Measurements from ENCODE around the gene CEP85L. TPM values are rescaled to one million over a fixed set of nuclear protein-coding genes. Genes with fewer than 3 reads are reported as not detected.

Gene CEP85L
- total RNA-seq, 1 experiment from 2014 or later, result 4.9 TPM

- no peak for TF ChIP-seq YY1 (IDR thresholded peaks at IDR 0.05; ENCODE audit: extremely low read depth, insufficient replicate concordance, low read depth, low read length)
- TF ChIP-seq CBX3 (IDR thresholded peaks at IDR 0.05; ENCODE audit: low read depth), result peak; percentile 68
- TF ChIP-seq CEBPB (IDR thresholded peaks at IDR 0.05; ENCODE audit: low read depth), result no peak
- no TSS peak for BruUV-seq (replicated peaks)
- ATAC-seq (no peak), DNase-seq (ENCODE audit: low read depth, low spot score) (no peak)
- Histone ChIP-seq H2AFZ (ENCODE audit: low read depth, low read length, poor library complexity, severe bottlenecking) (no peak overlapping the region), H3K4me2 (ENCODE audit: low read length) (no peak overlapping the region), H3K9ac (ENCODE audit: low read length) (no peak overlapping the region), H3K79me2 (ENCODE audit: insufficient read depth, low read length) (no peaks in the 10 kb centered on the region), H3K27me3 (ENCODE audit: insufficient read depth, low read length) (no peaks in the 10 kb centered on the region), H3K27ac (ENCODE audit: low read depth, low read length) (no peak overlapping the region), H3K4me3 (replicated peaks in 1 of 2; ENCODE audit: low read depth in 1 of 2, low read length in 2 of 2) (no peak overlapping the region), H3K4me1 (ENCODE audit: control insufficient read depth in 1 of 2, insufficient read depth in 2 of 2, low read length in 2 of 2) (no peaks in the 10 kb centered on the region), H3K36me3 (ENCODE audit: control insufficient read depth in 1 of 2, insufficient read depth in 2 of 2, low read length in 2 of 2) (no peaks in the 10 kb centered on the region), H3K9me2 (ENCODE audit: insufficient read depth) (no peaks in the 10 kb centered on the region), H4K20me1 (ENCODE audit: insufficient read depth) (no peaks in the 10 kb centered on the region), H3K9me3 (ENCODE audit: control insufficient read depth in 1 of 2, insufficient read depth in 1 of 2, low read depth in 1 of 2, low read length in 2 of 2) (peaks cover 14 to 21% of the 10 kb centered on the region in 2 experiments)
- RAD21 ChIA-PET (ENCODE audit: low non-redundant PET in 1 of 2, low total read pairs in 2 of 2, uncharacterized antibody in 2 of 2, unreplicated experiment in 2 of 2), result no interaction called here
- POLR2A ChIA-PET, result no interaction called here
- CTCF ChIA-PET, result no interaction called here
- intact Hi-C loops (cut with micrococcal nuclease), result no loop called here
Measured at GRCh38 chr6:118578617-118579016, 72.8 kb downstream of the CEP85L start.

- Histone ChIP-seq H3K27me3 (ENCODE audit: insufficient read depth, low read length) (no peaks in the 10 kb centered on the region), H3K4me1 (ENCODE audit: control insufficient read depth in 1 of 2, insufficient read depth in 2 of 2, low read length in 2 of 2) (no peaks in the 10 kb centered on the region), H2AFZ (ENCODE audit: low read depth, low read length, poor library complexity, severe bottlenecking) (no peak overlapping the region), H4K20me1 (ENCODE audit: insufficient read depth) (no peaks in the 10 kb centered on the region), H3K36me3 (ENCODE audit: control insufficient read depth in 1 of 2, insufficient read depth in 2 of 2, low read length in 2 of 2) (no peaks in the 10 kb centered on the region), H3K4me2 (ENCODE audit: low read length) (no peak overlapping the region), H3K9ac (ENCODE audit: low read length) (no peak overlapping the region), H3K4me3 (replicated peaks in 1 of 2; ENCODE audit: low read depth in 1 of 2, low read length in 2 of 2) (no peak overlapping the region), H3K9me3 (ENCODE audit: control insufficient read depth in 1 of 2, insufficient read depth in 1 of 2, low read depth in 1 of 2, low read length in 2 of 2) (peaks cover 14 to 21% of the 10 kb centered on the region in 2 experiments), H3K27ac (ENCODE audit: low read depth, low read length) (no peak overlapping the region), H3K9me2 (ENCODE audit: insufficient read depth) (no peaks in the 10 kb centered on the region), H3K79me2 (ENCODE audit: insufficient read depth, low read length) (no peaks in the 10 kb centered on the region)
- no peak for TF ChIP-seq RAD21 (IDR thresholded peaks at IDR 0.05; ENCODE audit: low read depth)
- no peak for TF ChIP-seq POLR2A (IDR thresholded peaks at IDR 0.05; ENCODE audit: borderline replicate concordance, extremely low read depth, insufficient read depth, insufficient read length)
- TF ChIP-seq ATF3 (IDR thresholded peaks at IDR 0.05), result no peak
- TF ChIP-seq CEBPB (IDR thresholded peaks at IDR 0.05; ENCODE audit: low read depth), result no peak
- no peak for TF ChIP-seq FOSL1 (IDR thresholded peaks at IDR 0.05; ENCODE audit: low read depth)
- TF ChIP-seq ELF1 (IDR thresholded peaks at IDR 0.05; ENCODE audit: borderline replicate concordance, low read depth), result no peak
- no peak for TF ChIP-seq REST (IDR thresholded peaks at IDR 0.05; ENCODE audit: low read depth)
- TF ChIP-seq SIN3A (IDR thresholded peaks at IDR 0.05; ENCODE audit: low read depth), result no peak
- TF ChIP-seq JUND (IDR thresholded peaks at IDR 0.05), result no peak
- TF ChIP-seq YY1 (IDR thresholded peaks at IDR 0.05; ENCODE audit: extremely low read depth, insufficient replicate concordance, low read depth, low read length), result no peak
- no peak for TF ChIP-seq ZBTB33 (IDR thresholded peaks at IDR 0.05; ENCODE audit: extremely low read depth, insufficient replicate concordance, low read length)
- no peak for TF ChIP-seq EZH2phosphoT487 (IDR thresholded peaks at IDR 0.05; ENCODE audit: borderline replicate concordance)
- TF ChIP-seq ZFX (IDR thresholded peaks at IDR 0.05), result no peak
- TF ChIP-seq EGR1 (IDR thresholded peaks at IDR 0.05; ENCODE audit: low read depth), result no peak
- POLR2A ChIA-PET, result no interaction called here
- no peak for ATAC-seq
- RAD21 ChIA-PET (ENCODE audit: low non-redundant PET in 1 of 2, low total read pairs in 2 of 2, uncharacterized antibody in 2 of 2, unreplicated experiment in 2 of 2), result no interaction called here
- CTCF ChIA-PET, result no interaction called here
- BruUV-seq (replicated peaks), result no TSS peak
- intact Hi-C loops (cut with micrococcal nuclease), result no loop called here
- DNase-seq (ENCODE audit: low read depth, low spot score), result no peak
Measured at GRCh38 chr6:118577972-118578371, 73.4 kb downstream of the CEP85L start.

All from HCT116 (cell line).